ENCODE measurements around the gene MET.

GRCh38 chr7:116731023-116731395, 59.0 kb downstream of the MET start:
- TF ChIP-seq SUZ12 (IDR thresholded peaks at IDR 0.05; ENCODE audit: extremely low read depth, insufficient read depth, insufficient read length) (no peak), YY1 (IDR thresholded peaks at IDR 0.05; ENCODE audit: insufficient read depth, insufficient read length) (no peak)

Data from NT2/D1 (cell line).